Activated B cell treated with CpG ODN at 0.5 μM for 24 hours (primary cell): Measurements from ENCODE around the gene MCF2L2. TPM values are rescaled to one million over a fixed set of nuclear protein-coding genes. Genes with fewer than 3 reads are reported as not detected.
"Not testable (repeated sequence)": the region's sequence is repeated elsewhere in the genome, so short reads cannot be mapped to it uniquely, and the experiment has no call there.

Source experiments
- ATAC-seq: fragments of 200-7000 bp; cut with Tn5 transposase; one replicate; pipeline ENCODE4 v1.10.0; 2021; ENCODE audit warnings: low read depth, mild to moderate bottlenecking, moderate library complexity
- CTCF ChIA-PET: fragments of 350-600 bp; sonication (Branson Sonifier 250); formaldehyde crosslinking; loops from one replicate; lab custom pipeline; 2021; ENCODE audit warnings: antibody characterized with exemption; lab: Charles Lee
- POLR2A ChIA-PET: fragments of 350-600 bp; sonication (Branson Sonifier 250); formaldehyde crosslinking; loops from one replicate; lab custom pipeline; 2021; ENCODE audit warnings: antibody characterized with exemption; lab: Charles Lee
- DNase-seq: peaks from one replicate; pipeline ENCODE4 v3.0.0; 2022
- H3K27ac Mint-ChIP-seq: one replicate; pipeline ENCODE4 v1.8.0; 2020; ENCODE audit warnings: mixed read lengths
- H3K27me3 Mint-ChIP-seq: one replicate; pipeline ENCODE4 v1.8.0; 2021; ENCODE audit warnings: mixed read lengths
- H3K36me3 Mint-ChIP-seq: one replicate; pipeline ENCODE4 v1.8.0; 2021; ENCODE audit warnings: low read depth, mixed read lengths
- H3K4me1 Mint-ChIP-seq: one replicate; pipeline ENCODE4 v1.8.0; 2021; ENCODE audit warnings: mixed read lengths
- H3K4me3 Mint-ChIP-seq: one replicate; pipeline ENCODE4 v1.8.0; 2020; ENCODE audit warnings: mild to moderate bottlenecking, mixed read lengths
- H3K9me3 Mint-ChIP-seq: one replicate; pipeline ENCODE4 v1.8.0; 2020; ENCODE audit warnings: mixed read lengths
- CTCF ChIP-seq: fragments of 200-600 bp; IDR thresholded peaks from one replicate; pipeline ENCODE4 v1.8.0; 2022; ENCODE audit warnings: antibody characterized with exemption, mild to moderate bottlenecking
- intact Hi-C: fragments of 100-400 bp; cut with micrococcal nuclease; formaldehyde crosslinking; loops from one replicate; pipeline ENCODE4 v1.15.1; 2024
- total RNA-seq: library from RNA; stranded (reverse); gene quantifications from 2 replicates; pipeline ENCODE4 v1.2.3, GENCODE V29; 2022

Gene MCF2L2
- total RNA-seq, 1 donor from 2014 or later: 2.4 TPM

GRCh38 chr3:183472155-183472554, 43.7 kb upstream of the MCF2L2 start:
- TF ChIP-seq CTCF: no peak
- H3K4me1 Mint-ChIP-seq: peaks cover 10% of the 10 kb centered on the region
- DNase-seq (no peak), ATAC-seq (no peak)
- H3K27me3 Mint-ChIP-seq: peaks cover 2% of the 10 kb centered on the region
- H3K4me3 Mint-ChIP-seq: no peak overlapping the region
- H3K27ac Mint-ChIP-seq: no peak overlapping the region
- intact Hi-C loops: no loop called here
- H3K36me3 Mint-ChIP-seq: no peaks in the 10 kb centered on the region
- no peaks in the 10 kb centered on the region for H3K9me3 Mint-ChIP-seq
- POLR2A ChIA-PET: no interaction called here
- CTCF ChIA-PET: interaction anchor here (1.6 kb wide), 1 partner anchor 295 kb away, joined by 4 read pairs; no protein-coding TSS in a partner anchor

DNA sequence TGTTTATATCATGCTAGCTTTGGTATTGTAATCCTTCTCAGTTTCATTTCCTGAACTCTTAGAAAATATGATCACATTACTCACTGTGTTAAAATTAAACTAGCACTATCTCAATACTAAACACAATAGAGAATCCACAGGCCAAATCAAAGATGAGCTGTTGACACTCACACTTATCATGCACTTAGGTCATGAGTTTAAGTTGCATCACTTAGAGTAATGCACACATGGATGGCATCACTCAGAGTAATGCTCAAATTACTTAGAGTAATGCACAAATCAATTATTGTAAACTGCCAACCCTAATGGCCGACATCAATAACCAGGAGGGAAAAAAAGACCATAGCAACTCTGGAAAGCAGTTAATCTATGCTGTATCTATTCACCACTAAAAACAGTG, 40.0 kb upstream of the MCF2L2 start:
- no peak for DNase-seq
- no peak overlapping the region for H3K4me3 Mint-ChIP-seq
- H3K4me1 Mint-ChIP-seq: peaks cover 10% of the 10 kb centered on the region
- POLR2A ChIA-PET: interaction anchor here (0.8 to 1.7 kb wide), 2 partner anchors 230 to 299 kb away, joined by 3 to 4 read pairs; no protein-coding TSS in a partner anchor
- H3K9me3 Mint-ChIP-seq: no peaks in the 10 kb centered on the region
- no peak for ATAC-seq
- CTCF ChIA-PET: interaction anchor here (0.9 to 5.6 kb wide), 5 partner anchors 92 to 298 kb away, joined by 3 to 50 read pairs (median 15); partner anchors contain the start of gene KLHL24
- TF ChIP-seq CTCF: no peak
- intact Hi-C loops: no loop called here
- H3K27me3 Mint-ChIP-seq: peaks cover 2% of the 10 kb centered on the region
- H3K27ac Mint-ChIP-seq: no peak overlapping the region
- no peaks in the 10 kb centered on the region for H3K36me3 Mint-ChIP-seq

DNA sequence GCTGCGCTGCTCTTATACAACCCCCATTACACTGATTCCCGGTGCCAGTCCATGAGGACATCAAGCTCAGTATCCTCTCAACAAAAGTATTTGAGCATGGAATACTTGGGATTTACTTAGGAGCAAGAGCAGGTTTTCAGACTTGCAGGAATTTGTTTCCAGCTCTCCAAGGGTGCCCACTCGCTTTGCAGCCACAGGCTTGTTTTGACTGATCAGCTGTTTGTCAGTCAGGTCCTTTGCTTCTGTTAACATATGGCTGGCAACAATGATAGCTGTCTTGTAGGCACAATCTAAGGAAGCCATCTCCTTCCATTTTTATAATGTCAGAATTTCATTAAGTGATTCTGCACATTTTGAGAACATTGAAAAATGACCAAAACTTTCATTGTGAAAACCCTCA, 38.2 kb upstream of the MCF2L2 start:
- H3K4me1 Mint-ChIP-seq: peaks cover 10% of the 10 kb centered on the region
- CTCF ChIA-PET: interaction anchor here (5.6 kb wide), 1 partner anchor 300 kb away, joined by 50 read pairs; no protein-coding TSS in a partner anchor
- no peak for DNase-seq
- H3K9me3 Mint-ChIP-seq: no peaks in the 10 kb centered on the region
- ATAC-seq: no peak
- POLR2A ChIA-PET: no interaction called here
- H3K36me3 Mint-ChIP-seq: no peaks in the 10 kb centered on the region
- peaks cover 2% of the 10 kb centered on the region for H3K27me3 Mint-ChIP-seq
- intact Hi-C loops: no loop called here
- no peak overlapping the region for H3K4me3 Mint-ChIP-seq
- no peak for TF ChIP-seq CTCF
- H3K27ac Mint-ChIP-seq: no peak overlapping the region

DNA sequence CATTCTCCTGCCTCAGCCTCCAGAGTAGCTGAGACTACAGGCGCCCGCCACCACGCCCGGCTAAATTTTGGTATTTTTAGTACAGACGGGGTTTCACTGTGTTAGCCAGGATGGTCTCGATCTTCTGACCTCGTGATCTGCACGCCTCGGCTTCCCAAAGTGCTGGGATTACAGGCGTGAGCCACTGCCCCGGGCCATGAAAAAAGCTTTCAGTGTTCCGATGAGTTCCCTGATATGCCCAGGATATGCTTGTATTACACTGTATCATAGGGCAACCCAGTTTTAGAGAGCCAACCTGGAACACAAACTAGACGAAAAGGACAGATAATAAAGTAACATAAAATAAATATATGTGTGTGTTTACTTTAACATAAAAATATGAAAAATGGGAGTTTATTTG, 37.3 kb upstream of the MCF2L2 start:
- H3K4me3 Mint-ChIP-seq, H3K36me3 Mint-ChIP-seq, POLR2A ChIA-PET, intact Hi-C loops, H3K9me3 Mint-ChIP-seq, CTCF ChIA-PET, H3K27ac Mint-ChIP-seq, DNase-seq, ATAC-seq, H3K27me3 Mint-ChIP-seq: not testable (repeated sequence)
- peaks cover 16% of the 10 kb centered on the region for H3K4me1 Mint-ChIP-seq

DNA sequence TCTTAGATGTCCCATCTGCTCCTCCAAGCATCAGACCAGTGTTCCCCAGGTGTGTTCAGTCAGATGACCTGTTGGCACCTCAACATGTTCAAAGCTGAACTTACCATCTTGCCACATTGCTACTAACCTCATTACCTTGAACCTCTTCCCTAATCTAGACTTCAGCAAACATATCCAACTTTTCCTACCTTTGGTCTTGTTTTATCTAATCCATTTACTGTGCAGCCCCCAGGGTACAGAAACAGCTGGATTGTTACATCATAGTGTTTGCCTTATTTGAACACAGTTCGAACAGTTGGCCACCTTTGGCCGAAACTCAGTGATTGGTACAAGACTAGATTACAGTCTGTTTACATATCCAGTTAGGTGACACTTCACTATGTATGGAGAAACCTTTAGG, 36.1 kb upstream of the MCF2L2 start:
- POLR2A ChIA-PET: no interaction called here
- intact Hi-C loops: no loop called here
- no peak for ATAC-seq
- Mint-ChIP-seq H3K36me3 (no peaks in the 10 kb centered on the region), H3K4me1 (peaks cover 15% of the 10 kb centered on the region), H3K27ac (no peak overlapping the region), H3K9me3 (no peaks in the 10 kb centered on the region), H3K4me3 (no peak overlapping the region), H3K27me3 (peaks cover 2% of the 10 kb centered on the region)
- no peak for TF ChIP-seq CTCF
- DNase-seq: no peak
- CTCF ChIA-PET: interaction anchor here (1.3 kb wide), 1 partner anchor 303 kb away, joined by 3 read pairs; no protein-coding TSS in a partner anchor
